GM23338 (cell line): Measurements from ENCODE around the gene TRAPPC12. TPM values are rescaled to one million over a fixed set of nuclear protein-coding genes. Genes with fewer than 3 reads are reported as not detected.

Experiments used
- ATAC-seq: fragments of 200-7000 bp; cut with Tn5 transposase; 3 replicates; pipeline ENCODE4 v1.9.1; 2020
- DNase-seq: peaks from one replicate; pipeline ENCODE4 v3.0.0-alpha.2; 2015; ENCODE audit warnings: low spot score
- H2AFZ ChIP-seq: fragments of 200-600 bp; sonication (generic); 2 replicates; pipeline ENCODE4 v1.8.0; 2016; ENCODE audit warnings: antibody characterized with exemption, mild to moderate bottlenecking, moderate library complexity
- H3F3A ChIP-seq: fragments of 200-600 bp; sonication (generic); replicated peaks from 2 replicates; pipeline ENCODE4 v1.8.0; 2017; ENCODE audit warnings: antibody characterized with exemption, mixed run types, low read depth
- H3K27ac ChIP-seq: fragments of 200-600 bp; sonication (generic); 2 replicates; pipeline ENCODE4 v1.6.1; 2016; ENCODE audit warnings: low read depth
- H3K27me3 ChIP-seq: fragments of 200-600 bp; sonication (generic); 2 replicates; pipeline ENCODE4 v1.8.0; 2016; ENCODE audit warnings: mild to moderate bottlenecking, mixed run types, moderate library complexity; ENCODE audit not compliant: insufficient read depth
- H3K36me3 ChIP-seq: fragments of 200-600 bp; sonication (generic); 2 replicates; pipeline ENCODE4 v1.8.0; 2016; ENCODE audit warnings: mild to moderate bottlenecking; ENCODE audit not compliant: insufficient read depth
- H3K4me1 ChIP-seq: fragments of 200-600 bp; sonication (generic); 2 replicates; pipeline ENCODE4 v1.8.0; 2016; ENCODE audit warnings: mild to moderate bottlenecking, moderate library complexity; ENCODE audit not compliant: insufficient read depth
- H3K4me2 ChIP-seq: fragments of 200-600 bp; sonication (generic); 2 replicates; pipeline ENCODE4 v1.7.1; 2017; ENCODE audit warnings: mixed run types
- H3K4me3 ChIP-seq: fragments of 200-600 bp; sonication (generic); 2 replicates; pipeline ENCODE4 v1.6.1; 2016; ENCODE audit warnings: mixed run types
- H3K79me2 ChIP-seq: fragments of 200-600 bp; sonication (generic); replicated peaks from 2 replicates; pipeline ENCODE4 v1.8.0; 2017; ENCODE audit warnings: mild to moderate bottlenecking; ENCODE audit not compliant: insufficient read depth
- H3K9me2 ChIP-seq: fragments of 200-600 bp; sonication (generic); 2 replicates; pipeline ENCODE4 v1.8.0; 2017; ENCODE audit not compliant: insufficient read depth
- H4K20me1 ChIP-seq: fragments of 200-600 bp; sonication (generic); replicated peaks from 2 replicates; pipeline ENCODE4 v1.8.0; 2017; ENCODE audit warnings: mild to moderate bottlenecking; ENCODE audit not compliant: insufficient read depth
- H3K27ac Mint-ChIP-seq: 2 replicates; pipeline ENCODE4 v1.8.0; 2020; ENCODE audit warnings: inconsistent platforms, mild to moderate bottlenecking, moderate library complexity, mixed read lengths
- H3K27me3 Mint-ChIP-seq: 3 replicates; pipeline ENCODE4 v1.8.0; 2022; ENCODE audit warnings: low read depth, mild to moderate bottlenecking, moderate library complexity, mixed read lengths, inconsistent platforms; ENCODE audit not compliant: insufficient read depth, poor library complexity
- H3K36me3 Mint-ChIP-seq: 3 replicates; pipeline ENCODE4 v1.8.0; 2021; ENCODE audit warnings: low read depth, mild to moderate bottlenecking, inconsistent platforms, moderate library complexity, mixed read lengths
- H3K4me1 Mint-ChIP-seq: 3 replicates; pipeline ENCODE4 v1.8.0; 2020; ENCODE audit warnings: mild to moderate bottlenecking, inconsistent platforms, mixed read lengths
- H3K4me3 Mint-ChIP-seq: 3 replicates; pipeline ENCODE4 v1.8.0; 2021; ENCODE audit warnings: moderate library complexity, mild to moderate bottlenecking, inconsistent platforms, mixed read lengths
- H3K9me3 Mint-ChIP-seq: 3 replicates; pipeline ENCODE4 v1.8.0; 2020; ENCODE audit warnings: moderate library complexity, mild to moderate bottlenecking, inconsistent platforms, mixed read lengths
- CREB1 ChIP-seq: fragments of 250-450 bp; sonication (Bioruptor Pico); IDR thresholded peaks from 2 replicates; pipeline ENCODE4 v1.5.0; 2020; ENCODE audit warnings: low read depth, mild to moderate bottlenecking, moderate library complexity
- ETS1 ChIP-seq: IDR thresholded peaks from 2 replicates; pipeline ENCODE4 v1.6.1; 2016; ENCODE audit warnings: antibody characterized with exemption
- EZH2 ChIP-seq: fragments of 200-600 bp; sonication (generic); IDR thresholded peaks from one replicate; pipeline ENCODE4 v1.8.0; 2017; ENCODE audit warnings: antibody characterized with exemption, mild to moderate bottlenecking, low read depth; ENCODE audit not compliant: unreplicated experiment
- JUNB ChIP-seq: IDR thresholded peaks from one replicate; pipeline ENCODE4 v1.6.1; 2016; ENCODE audit warnings: antibody characterized with exemption; ENCODE audit not compliant: unreplicated experiment
- NANOG ChIP-seq: IDR thresholded peaks from 2 replicates; pipeline ENCODE4 v1.6.1; 2016; ENCODE audit warnings: antibody characterized with exemption, borderline replicate concordance
- STAT1 ChIP-seq: IDR thresholded peaks from one replicate; pipeline ENCODE4 v1.6.1; 2016; ENCODE audit warnings: antibody characterized with exemption; ENCODE audit not compliant: unreplicated experiment
- ZNF331 ChIP-seq: fragments of 250-450 bp; sonication (Bioruptor Pico); IDR thresholded peaks from 2 replicates; pipeline ENCODE4 v1.5.0; 2020; ENCODE audit warnings: low read depth, mild to moderate bottlenecking, moderate library complexity
- ZNF462 ChIP-seq: fragments of 250-450 bp; sonication (Bioruptor Pico); IDR thresholded peaks from 2 replicates; pipeline ENCODE4 v1.5.0; 2020; ENCODE audit warnings: mild to moderate bottlenecking, moderate library complexity
- polyA plus RNA-seq: library from polyadenylated mRNA; unstranded; fragments of >200 nt; fragmentation: Nextera tagmentation; extraction: Ambion mirVana; gene quantifications from 2 replicates; pipeline ENCODE4 v1.2.1, GENCODE V29; 2016
- total RNA-seq: library from RNA; depleted of rRNA; stranded (reverse); fragments of >200 nt; shearing (Covaris generic); gene quantifications from 2 replicates; pipeline ENCODE4 v1.2.3, GENCODE V29; 2014
- TF ChIP-seq, protein P1 (sequence below), 2 experiments: fragments of 200-600 bp in 1 of 2; sonication (generic) in 1 of 2; conservative IDR thresholded peaks; 2 replicates each; pipeline versions ENCODE4 v1.5.1 to v1.6.1; 2016 to 2017; ENCODE audit warnings: antibody characterized with exemption in 2 of 2, low read depth in 2 of 2, mild to moderate bottlenecking in 2 of 2, moderate library complexity in 1 of 2
- TF ChIP-seq, protein P2 (sequence below): IDR thresholded peaks from one replicate; pipeline ENCODE4 v1.6.1; 2018; ENCODE audit warnings: antibody characterized with exemption; ENCODE audit not compliant: unreplicated experiment

The TRAPPC12 gene
- total and polyA plus RNA-seq, 2 experiments from 2014 or later, result 48.9 to 57.7 TPM

GRCh38 chr2:3476985-3477327 is 97.5 kb downstream of the TRAPPC12 start:
- no peak overlapping the region for H3K27ac ChIP-seq
- peaks cover 4% of the 10 kb centered on the region; the same call in 1 of the 2 replicates for H3K36me3 ChIP-seq
- no peaks in the 10 kb centered on the region for H3K27me3 ChIP-seq
- ATAC-seq (no peak), DNase-seq (no peak)
- Mint-ChIP-seq H3K27me3 (peaks cover 11% of the 10 kb centered on the region), H3K36me3 (peaks cover 29% of the 10 kb centered on the region), H3K4me3 (no peak overlapping the region), H3K9me3 (no peaks in the 10 kb centered on the region; the same call in 2 of the 3 replicates), H3K4me1 (peaks cover 12% of the 10 kb centered on the region), H3K27ac (no peak overlapping the region)
- TF ChIP-seq EZH2 (no peak), ETS1 (no peak), ZNF331 (CRISPR knock-in tag) (no peak), NANOG (no peak), JUNB (no peak), STAT1 (no peak), ZNF462 (no peak), CREB1 (no peak)
- TF ChIP-seq, protein P1, sequence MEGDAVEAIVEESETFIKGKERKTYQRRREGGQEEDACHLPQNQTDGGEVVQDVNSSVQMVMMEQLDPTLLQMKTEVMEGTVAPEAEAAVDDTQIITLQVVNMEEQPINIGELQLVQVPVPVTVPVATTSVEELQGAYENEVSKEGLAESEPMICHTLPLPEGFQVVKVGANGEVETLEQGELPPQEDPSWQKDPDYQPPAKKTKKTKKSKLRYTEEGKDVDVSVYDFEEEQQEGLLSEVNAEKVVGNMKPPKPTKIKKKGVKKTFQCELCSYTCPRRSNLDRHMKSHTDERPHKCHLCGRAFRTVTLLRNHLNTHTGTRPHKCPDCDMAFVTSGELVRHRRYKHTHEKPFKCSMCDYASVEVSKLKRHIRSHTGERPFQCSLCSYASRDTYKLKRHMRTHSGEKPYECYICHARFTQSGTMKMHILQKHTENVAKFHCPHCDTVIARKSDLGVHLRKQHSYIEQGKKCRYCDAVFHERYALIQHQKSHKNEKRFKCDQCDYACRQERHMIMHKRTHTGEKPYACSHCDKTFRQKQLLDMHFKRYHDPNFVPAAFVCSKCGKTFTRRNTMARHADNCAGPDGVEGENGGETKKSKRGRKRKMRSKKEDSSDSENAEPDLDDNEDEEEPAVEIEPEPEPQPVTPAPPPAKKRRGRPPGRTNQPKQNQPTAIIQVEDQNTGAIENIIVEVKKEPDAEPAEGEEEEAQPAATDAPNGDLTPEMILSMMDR (conservative IDR thresholded peaks at IDR 0.05; ENCODE audit: low read depth in 2 of 2), result no peak
- TF ChIP-seq, protein P2, sequence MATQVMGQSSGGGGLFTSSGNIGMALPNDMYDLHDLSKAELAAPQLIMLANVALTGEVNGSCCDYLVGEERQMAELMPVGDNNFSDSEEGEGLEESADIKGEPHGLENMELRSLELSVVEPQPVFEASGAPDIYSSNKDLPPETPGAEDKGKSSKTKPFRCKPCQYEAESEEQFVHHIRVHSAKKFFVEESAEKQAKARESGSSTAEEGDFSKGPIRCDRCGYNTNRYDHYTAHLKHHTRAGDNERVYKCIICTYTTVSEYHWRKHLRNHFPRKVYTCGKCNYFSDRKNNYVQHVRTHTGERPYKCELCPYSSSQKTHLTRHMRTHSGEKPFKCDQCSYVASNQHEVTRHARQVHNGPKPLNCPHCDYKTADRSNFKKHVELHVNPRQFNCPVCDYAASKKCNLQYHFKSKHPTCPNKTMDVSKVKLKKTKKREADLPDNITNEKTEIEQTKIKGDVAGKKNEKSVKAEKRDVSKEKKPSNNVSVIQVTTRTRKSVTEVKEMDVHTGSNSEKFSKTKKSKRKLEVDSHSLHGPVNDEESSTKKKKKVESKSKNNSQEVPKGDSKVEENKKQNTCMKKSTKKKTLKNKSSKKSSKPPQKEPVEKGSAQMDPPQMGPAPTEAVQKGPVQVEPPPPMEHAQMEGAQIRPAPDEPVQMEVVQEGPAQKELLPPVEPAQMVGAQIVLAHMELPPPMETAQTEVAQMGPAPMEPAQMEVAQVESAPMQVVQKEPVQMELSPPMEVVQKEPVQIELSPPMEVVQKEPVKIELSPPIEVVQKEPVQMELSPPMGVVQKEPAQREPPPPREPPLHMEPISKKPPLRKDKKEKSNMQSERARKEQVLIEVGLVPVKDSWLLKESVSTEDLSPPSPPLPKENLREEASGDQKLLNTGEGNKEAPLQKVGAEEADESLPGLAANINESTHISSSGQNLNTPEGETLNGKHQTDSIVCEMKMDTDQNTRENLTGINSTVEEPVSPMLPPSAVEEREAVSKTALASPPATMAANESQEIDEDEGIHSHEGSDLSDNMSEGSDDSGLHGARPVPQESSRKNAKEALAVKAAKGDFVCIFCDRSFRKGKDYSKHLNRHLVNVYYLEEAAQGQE, result no peak
- no peak overlapping the region for H2AFZ ChIP-seq
- no peaks in the 10 kb centered on the region for H3K9me2 ChIP-seq
- H4K20me1 ChIP-seq, result no peaks in the 10 kb centered on the region
- H3K79me2 ChIP-seq, result no peaks in the 10 kb centered on the region
- H3K4me3 ChIP-seq, result no peak overlapping the region
- no peaks in the 10 kb centered on the region for H3F3A ChIP-seq
- no peaks in the 10 kb centered on the region for H3K4me1 ChIP-seq
- H3K4me2 ChIP-seq, result no peak overlapping the region
